Liver (tissue), 3 donors: Measurements from ENCODE around the gene DPM1.

Experiments used
- FOXA1 ChIP-seq: IDR thresholded peaks from 2 replicates; pipeline ENCODE4 v1.6.1; 2016; ENCODE audit warnings: antibody characterized with exemption
- JUND ChIP-seq, 2 donors: IDR thresholded peaks; 2 replicates each; pipeline ENCODE4 v1.6.1; 2016; ENCODE audit warnings: antibody characterized with exemption in 2 of 2
- SP1 ChIP-seq: IDR thresholded peaks from 2 replicates; pipeline ENCODE4 v1.6.1; 2018; ENCODE audit warnings: antibody characterized with exemption, mild to moderate bottlenecking
- TAF1 ChIP-seq: conservative IDR thresholded peaks from 2 replicates; pipeline ENCODE4 v1.6.1; 2016; ENCODE audit warnings: antibody characterized with exemption, mild to moderate bottlenecking
- TF ChIP-seq, protein P1 (sequence below): fragments of 150-350 bp; IDR thresholded peaks from 2 replicates; pipeline ENCODE4 v1.5.1; 2017; ENCODE audit warnings: improper control_type of control experiment, low read depth, low read length; ENCODE audit not compliant: missing input control
- TF ChIP-seq, protein P2 (sequence below): IDR thresholded peaks from 2 replicates; pipeline ENCODE4 v1.6.1; 2016; ENCODE audit warnings: antibody characterized with exemption
- donor health status: healthy.
- donor health status: healthy.

DNA sequence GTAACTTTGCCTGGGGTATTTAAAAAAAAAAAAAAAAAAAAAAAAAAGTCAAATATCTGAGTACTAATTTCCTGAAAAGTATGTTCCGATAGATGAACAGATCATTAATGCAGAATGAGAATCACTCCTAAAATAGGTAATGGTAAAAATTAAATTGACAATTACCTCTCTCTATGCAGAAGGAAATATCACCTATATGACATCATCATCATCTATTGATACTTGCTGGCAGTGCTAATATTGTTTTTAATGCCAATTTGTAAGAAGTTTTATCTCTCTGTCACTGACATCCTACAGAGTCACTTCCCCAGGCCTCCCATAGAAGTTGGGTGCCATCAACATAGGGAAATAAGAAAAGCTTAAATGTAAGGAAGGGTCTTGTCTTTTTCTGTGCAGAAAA is 57.0 kb downstream of the DPM1 start:
- no peak for TF ChIP-seq JUND (IDR thresholded peaks at IDR 0.05)
- TF ChIP-seq, protein P1, sequence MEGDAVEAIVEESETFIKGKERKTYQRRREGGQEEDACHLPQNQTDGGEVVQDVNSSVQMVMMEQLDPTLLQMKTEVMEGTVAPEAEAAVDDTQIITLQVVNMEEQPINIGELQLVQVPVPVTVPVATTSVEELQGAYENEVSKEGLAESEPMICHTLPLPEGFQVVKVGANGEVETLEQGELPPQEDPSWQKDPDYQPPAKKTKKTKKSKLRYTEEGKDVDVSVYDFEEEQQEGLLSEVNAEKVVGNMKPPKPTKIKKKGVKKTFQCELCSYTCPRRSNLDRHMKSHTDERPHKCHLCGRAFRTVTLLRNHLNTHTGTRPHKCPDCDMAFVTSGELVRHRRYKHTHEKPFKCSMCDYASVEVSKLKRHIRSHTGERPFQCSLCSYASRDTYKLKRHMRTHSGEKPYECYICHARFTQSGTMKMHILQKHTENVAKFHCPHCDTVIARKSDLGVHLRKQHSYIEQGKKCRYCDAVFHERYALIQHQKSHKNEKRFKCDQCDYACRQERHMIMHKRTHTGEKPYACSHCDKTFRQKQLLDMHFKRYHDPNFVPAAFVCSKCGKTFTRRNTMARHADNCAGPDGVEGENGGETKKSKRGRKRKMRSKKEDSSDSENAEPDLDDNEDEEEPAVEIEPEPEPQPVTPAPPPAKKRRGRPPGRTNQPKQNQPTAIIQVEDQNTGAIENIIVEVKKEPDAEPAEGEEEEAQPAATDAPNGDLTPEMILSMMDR: no peak
- TF ChIP-seq, protein P2, sequence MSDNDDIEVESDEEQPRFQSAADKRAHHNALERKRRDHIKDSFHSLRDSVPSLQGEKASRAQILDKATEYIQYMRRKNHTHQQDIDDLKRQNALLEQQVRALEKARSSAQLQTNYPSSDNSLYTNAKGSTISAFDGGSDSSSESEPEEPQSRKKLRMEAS: no peak
- no peak for TF ChIP-seq FOXA1
- no peak for TF ChIP-seq SP1
- no peak for TF ChIP-seq TAF1
